GM18907 (cell line): ENCODE data around the gene BTF3.
A peak's percentile ranks its signal among the peaks of the same experiment; 100 is the strongest.
"Not testable (repeated sequence)": the region's sequence is repeated elsewhere in the genome, so short reads cannot be mapped to it uniquely, and the experiment has no call there.

ENCODE experiments used
- ATAC-seq: cut with Tn5 transposase; IDR thresholded peaks from one replicate; pipeline ENCODE4 v1.9.1; 2021; ENCODE audit warnings: mild to moderate bottlenecking, moderate library complexity; ENCODE audit not compliant: unreplicated experiment

BTF3 gene

DNA sequence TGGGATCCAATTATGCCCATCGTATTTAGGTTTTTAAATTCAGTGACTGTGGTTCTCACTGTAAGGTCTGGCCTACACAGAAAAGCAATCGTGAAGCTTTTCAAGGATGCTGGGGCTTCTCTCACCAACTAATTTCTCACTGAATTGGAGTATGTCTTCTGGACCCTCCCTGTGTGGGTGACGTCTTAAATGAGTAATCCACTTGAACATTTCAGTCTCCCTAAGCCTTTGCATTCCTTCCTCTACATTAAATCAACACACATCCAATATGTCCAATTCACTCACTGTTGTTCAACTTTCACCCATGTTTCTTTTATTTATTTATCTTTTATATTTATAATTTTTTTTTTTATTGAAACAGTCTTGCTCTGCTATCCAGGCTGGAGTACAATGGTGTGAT lies 12.5 kb upstream of the BTF3 start:
- no peak for ATAC-seq

DNA sequence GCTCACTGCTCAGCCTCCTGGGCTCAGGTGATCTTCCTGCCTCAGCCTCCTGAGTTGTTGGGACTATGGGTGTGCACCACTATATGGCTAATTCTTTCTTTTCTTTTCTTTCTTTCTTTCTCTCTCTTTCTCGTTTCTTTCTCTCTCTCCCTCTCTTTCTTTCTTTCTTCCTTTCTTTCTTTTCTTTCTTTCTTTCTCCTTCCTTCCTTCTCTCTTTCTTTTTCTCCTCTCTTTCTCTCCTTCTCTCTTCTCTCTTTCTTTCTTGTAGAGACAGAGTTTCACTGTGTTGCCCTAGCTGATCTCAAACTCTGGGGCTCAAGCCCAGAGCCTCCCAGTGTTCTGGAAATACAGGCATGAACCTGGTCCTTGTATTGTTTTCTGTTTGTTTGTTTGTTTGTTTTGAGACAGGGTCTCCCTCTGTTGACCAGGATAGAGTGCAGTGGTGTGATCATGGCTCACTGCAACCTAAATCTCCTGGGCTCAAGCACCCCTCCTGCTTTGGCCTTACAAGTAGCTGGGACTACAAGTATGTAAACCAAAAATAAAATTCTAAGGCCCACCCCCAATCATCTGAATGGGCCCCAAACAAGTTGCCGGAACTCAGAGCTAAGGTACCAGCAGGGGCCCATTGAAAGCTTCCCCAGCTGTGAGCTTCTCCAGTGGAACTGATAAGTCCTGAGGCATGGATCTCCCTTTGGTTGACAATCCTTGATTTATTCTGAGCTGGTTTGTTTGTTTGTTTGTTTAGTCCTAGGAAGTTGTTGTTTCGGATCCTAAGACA lies 11.9 kb upstream of the BTF3 start:
- no peak for ATAC-seq

DNA sequence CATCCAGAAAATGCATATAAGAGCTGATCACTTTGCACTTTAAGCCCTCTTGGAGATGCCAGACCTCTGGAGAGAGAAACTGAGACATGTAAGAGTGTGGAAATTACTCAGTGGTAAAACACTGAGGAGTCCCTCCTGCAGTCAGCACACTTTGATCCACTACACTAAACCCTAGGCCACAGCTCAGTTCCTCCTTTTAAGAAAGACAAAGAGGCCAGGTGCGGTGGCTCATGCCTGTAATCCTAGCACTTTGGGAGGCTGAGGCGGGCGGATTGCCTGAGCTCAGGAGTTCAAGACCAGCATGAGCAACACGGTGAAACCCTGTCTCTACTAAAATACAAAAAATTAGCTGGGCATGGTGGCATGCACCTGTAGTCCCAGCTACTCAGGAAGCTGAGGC lies 11.0 kb upstream of the BTF3 start:
- not testable (repeated sequence) for ATAC-seq

DNA sequence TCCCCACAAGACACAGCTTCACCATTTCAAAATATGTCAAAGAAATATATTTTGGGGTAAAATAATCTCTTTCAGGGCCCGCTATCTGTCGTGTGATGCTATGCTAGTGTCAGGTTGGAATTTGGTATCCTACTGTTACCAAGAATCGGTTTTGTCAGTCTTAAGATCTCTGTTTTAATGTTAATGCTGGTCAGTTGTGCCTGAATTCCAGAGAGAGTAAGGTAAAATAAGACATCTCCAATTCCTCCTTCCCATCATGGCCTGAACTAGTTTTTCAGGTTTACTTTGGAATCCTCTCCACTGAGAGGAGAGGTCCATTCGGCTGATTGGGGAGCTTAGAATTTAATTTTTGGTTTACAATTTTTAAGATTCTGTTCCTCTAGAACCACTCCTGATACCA lies 10.4 kb upstream of the BTF3 start:
- no peak for ATAC-seq

DNA sequence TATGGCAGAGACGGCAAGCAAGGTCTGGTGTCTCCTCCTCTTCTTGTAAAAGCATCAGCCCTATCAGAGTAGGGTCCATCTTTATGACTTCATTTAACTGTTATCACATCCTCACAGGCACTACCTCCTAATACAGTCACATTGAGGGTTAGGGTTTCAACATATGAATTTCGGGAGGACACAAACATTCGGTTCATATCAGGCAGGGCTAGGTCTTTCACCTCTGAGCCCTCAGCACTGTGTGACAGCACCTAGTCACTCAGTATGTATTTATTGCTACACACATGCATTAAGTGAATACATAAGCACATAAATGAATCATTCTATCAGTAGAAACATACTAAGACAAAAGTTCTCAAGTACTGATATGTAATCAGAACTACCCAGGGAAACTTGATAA lies 9.4 kb upstream of the BTF3 start:
- ATAC-seq: no peak

DNA sequence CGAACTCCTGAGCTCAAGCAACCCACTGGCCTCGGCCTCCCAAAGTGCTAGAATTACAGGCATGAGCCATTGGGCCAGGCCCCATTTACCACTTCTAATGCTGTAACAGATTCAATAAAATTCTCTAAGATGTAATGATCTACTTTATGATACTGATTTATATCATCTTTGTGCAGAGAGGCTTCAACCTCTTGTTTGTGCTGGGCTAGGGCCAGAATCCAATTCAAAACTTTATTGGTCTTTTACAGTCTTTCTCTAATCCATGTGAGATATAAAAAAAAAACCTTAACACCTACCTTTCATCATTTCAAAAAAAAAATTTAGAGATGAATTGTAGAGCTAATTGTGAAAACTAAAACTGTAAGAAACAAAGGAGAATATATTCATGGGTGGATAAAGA lies 8.2 kb upstream of the BTF3 start:
- ATAC-seq: no peak

DNA sequence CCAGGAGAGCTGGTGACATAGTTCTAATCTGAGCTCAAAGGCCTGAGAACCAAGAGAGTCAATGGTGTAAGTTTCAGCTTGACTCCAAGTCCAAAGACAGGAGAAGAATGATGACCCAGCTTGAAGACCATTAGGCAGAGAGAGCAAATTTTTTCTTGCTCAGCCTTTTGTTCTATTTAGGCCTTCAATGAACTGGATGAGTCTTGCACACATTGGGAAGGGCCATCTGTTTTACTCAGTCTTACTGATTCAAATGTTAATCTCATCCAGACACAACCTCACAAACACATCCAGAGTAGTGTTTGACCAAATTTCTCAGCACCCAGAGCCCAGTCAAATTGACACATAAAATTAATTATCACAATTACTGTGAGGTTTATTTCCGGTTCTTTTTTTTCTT lies 7.1 kb upstream of the BTF3 start:
- no peak for ATAC-seq

DNA sequence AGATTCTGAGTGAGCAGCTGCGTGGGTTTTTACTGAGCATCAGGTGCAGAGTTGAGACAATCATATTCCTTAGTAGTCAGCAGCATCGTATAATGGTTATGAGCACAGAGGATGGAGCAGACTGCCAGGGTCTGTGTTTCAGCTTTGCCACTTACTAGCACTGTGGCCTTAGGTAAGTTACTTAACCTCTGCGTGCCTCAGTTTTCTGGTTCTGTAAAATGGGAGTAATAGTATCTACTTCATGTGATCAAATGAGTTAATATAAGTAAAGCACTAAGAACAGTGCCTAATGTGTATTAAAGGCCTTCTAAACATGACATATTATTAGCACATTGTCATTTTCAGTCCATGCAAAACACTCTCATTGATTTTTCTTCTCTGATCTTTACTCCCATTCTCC lies 4.8 kb upstream of the BTF3 start:
- ATAC-seq: no peak

DNA sequence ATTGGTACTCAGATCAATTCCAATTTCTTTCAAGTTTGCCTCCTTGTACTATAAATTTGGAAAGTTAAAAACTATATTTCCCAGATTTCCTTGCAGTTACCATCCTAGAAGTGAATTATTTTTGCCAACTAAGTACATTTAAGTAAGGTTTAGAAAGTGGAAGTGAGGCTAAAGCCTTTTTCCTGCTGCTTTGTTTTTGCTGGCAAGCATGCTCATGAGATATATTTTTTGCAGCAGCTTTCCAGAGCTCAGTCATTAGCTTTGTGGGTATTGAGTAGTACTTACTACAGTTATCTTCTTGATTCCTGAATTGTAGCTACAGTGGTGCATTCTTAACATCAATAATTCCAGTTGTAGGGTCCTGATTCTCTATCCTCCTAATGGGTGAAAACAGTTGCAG lies 3.5 kb upstream of the BTF3 start:
- ATAC-seq: no peak

DNA sequence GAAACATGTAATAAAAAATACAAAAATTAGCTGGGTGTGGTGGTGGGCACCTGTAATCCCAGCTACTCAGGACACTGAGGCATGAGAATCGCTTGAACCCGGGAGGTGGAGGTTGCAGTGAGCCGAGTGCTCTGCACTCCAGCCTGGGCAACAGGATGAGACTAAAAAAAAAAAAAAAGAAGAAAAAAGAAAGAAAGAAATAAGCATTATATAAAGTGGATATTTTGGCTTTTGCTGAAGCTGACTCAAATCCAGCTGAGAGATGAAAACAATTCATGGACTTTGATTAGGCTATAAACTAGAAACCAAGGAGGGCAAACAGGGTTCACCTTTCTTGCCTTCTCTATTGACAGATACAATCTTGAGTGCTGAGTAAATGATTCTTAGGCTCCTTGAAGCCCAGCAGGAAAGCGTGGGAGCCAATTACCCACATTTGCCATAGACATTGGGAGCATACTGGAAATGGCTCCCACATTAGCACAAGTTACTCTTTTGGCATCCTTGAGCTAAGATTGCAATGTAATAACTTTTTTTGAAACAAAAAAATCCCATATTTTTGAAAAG lies 2.4 kb upstream of the BTF3 start:
- ATAC-seq: no peak

DNA sequence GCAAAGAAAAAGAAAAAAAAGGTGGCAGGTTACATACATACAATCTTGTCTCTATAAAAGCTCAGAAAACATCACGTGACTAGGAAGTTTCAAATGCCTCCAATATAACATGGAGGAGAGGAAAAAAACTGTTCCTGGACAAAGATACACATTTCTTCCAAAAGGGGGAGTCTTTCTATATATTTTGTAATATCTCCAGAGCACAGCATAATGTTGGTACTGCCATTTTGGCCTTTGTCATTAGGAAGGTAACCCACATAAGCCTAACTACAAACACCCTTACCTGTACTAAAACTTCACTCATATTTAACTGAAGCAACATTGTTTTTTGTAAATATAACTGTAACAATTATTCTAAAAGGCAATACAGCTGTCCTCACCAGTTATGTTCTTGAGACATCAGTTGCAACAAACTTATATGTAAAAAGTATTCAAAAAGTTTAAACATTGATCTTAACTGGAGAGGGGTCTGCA lies 1.2 kb upstream of the BTF3 start:
- ATAC-seq: no peak

DNA sequence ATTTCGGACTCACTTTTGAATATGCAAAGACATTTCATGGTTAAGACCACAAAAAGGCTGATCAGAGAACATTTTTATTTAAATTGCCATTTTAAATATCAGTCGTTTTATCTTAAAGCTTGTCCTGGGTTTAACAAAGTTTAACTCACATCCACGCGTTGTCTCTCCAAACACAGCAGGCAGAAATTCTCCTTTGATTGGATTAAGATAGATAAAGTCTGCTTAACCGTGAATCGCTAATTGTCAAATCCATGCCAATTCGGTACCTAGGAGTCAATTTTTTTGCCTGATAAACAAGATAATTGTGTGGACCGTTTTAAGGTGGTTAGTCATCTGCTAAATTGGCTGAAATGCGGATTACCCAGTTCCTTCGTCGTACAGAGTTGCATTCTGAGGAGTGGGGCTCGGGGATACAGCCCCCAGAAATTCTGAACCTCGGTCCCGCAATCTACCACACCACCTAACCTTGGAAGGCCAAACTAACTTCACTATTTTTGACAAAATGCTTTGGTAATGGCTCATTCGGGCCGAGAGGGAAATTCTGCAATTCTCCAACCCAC lies 665 bp upstream of the BTF3 start:
- ATAC-seq: no peak

DNA sequence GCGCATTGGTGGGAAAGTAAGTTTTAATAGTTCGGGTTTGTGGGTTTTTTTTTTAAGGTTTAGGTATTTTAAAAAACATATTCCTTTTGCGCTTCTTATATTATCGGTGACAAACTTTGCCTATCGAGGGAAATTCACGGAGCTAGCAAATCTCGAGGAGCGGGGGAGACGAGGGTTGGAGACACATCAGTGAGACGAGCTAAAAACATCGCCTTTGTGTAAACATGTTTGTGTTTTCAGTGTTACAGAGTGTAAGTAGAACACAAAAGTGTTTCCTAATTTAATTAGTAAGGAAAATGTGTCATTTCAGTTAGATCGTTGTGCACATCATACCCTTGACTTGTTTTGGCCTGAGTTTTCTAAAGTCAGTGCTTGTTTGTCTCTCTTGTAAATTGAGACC lies 945 bp downstream of the BTF3 start:
- ATAC-seq: no peak

DNA sequence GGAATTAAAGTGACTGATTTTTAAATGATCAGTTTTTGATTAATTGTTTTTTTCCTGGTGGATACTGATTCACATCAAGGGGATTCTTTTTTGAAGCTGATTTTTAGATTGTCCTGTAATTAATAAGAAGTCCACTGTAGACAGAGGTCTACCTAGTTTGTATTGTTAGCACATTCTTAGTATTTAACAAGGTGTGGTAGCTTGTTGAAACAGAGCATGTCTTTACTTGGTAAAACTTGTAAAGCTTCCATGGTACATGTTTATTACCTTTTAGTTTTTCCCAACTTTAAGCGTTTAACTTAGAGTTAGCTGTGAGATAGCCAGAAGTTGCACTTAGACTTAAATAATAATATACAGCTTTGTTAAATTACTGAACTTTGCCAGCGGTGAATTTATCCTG lies 1.5 kb downstream of the BTF3 start:
- no peak for ATAC-seq

DNA sequence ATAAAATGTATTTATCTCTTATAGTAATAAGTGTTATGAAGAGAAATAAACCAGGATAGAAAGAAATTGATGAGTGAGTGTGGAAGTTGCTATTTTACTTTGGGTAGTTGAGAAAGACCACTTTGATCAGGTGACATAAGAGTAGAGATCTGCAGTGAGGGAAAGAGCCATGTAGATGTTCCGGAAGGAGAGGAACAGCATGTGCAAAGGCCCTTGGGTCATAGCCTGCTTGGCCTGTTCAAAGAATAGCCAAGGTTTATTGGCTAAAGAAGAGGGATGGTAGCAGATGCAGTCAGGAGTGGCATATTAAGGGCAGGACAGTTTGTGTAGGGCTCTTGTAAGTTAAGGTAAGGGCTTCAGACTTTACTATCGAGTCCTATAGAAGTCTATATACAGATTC lies 3.2 kb downstream of the BTF3 start:
- no peak for ATAC-seq

DNA sequence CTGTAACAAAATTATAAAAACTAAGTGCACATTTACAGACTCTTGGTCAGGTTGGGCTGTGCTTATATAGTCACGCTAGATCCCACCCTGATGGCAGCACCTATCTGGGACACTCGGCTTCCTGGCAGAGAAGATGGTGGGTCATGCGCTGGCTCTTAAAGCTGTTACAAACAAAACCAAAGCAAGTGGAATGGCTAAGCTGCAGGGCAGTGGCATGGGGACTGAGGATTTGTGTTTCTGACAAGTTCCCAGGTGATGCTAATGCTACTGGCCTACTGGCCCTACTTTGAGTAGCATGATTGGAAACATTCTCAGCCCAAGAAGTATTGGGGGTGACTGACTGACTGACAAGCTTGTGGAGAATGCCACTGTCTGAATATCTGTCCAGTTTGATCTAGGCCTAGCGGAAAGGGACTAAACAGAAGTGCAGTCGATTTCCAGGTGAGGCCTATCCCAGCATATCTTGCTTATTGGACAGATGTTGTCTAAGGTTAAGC lies 8.3 kb downstream of the BTF3 start:
- no peak for ATAC-seq

DNA sequence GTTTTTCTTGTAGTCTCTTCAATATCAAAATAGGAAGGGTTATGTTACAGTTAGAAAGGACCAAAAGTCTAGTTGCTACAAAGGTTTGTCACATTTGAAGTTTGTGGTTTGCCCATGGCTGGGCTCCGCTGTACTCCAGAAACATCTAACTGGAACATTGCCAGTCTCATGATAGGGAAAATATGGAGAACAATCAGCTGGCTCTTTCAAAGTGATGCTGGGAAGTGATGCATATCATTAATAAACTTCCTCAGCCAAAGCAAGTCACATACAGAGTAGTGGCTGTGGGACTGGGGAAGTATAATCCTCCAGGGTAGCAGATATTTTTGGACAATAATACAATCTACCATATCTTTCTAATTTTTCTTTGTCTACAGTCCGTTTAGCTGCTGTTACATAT lies 8.8 kb downstream of the BTF3 start:
- ATAC-seq: no peak

DNA sequence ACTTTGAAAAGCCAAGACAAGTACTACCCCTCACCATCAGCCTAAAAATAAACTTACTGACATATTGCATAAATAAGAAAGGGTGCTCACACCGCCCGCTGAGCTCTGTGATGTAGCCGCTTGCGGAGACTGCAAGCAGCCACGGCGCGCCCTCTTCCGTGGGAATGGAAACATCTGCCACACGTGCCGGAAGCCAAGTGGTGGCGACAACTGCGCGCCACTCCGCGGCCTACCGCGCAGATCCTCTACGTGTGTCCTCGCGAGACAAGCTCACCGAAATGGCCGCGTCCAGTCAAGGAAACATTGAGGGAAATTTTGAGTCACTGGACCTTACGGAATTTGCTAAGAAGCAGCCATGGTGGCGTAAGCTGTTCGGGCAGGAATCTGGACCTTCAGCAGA lies 10.3 kb downstream of the BTF3 start:
- not testable (repeated sequence) for ATAC-seq

DNA sequence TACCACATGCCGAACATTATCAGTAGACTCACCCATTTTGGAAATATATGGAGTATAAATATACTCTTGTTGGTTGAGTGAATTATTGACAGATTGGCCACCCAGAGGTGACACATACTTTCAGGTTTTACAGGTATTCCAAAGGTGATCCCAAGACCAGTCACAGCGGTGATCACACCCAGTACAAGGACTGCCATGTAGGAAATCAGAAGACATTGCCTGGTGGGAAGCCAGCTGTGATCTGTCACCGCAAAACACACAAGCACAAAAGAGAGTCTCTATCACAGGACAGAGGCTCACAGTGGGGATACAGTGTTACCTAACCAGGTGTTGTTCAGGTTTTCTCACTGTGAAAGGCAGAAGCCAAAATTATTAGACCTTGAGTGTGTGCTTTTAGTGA lies 15.8 kb downstream of the BTF3 start:
- ATAC-seq: no peak

DNA sequence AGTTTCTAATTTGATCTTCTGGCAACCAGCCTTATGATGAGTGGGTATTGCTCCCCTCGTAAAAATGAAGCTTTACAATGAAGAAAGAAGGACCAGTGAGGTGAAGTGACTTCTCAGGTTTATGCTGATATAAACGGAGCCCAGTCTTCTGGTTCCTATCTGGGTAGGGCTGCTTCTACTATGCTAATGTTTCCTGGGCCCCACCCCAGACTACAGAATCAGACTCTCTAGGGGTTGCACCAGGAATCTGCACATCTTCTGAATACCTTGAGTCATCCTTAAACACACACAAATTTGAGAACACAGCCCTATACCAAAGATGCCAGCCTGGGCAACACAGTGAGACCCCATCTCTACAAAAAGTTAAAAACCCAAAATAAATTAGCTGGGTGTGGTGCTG lies 16.2 kb downstream of the BTF3 start:
- ATAC-seq: no peak

DNA sequence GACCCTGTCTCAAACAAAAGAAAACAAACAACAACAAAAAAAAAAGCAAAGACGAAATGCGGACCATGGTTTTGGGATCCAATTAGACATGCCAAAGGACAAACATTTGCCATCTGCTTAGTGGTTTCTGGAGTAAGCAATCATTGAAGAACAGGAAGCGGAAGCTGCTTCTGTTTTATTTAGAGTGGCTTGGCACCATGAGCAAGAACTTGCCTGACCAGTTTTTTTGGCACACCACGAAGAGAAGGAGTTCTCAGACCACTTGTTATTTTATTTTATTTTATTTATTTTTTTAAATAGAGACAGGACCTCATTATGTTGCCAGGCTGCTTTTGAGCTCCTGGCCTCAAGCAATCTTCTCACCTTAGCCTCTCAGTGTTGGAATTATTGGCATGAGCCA lies 17.0 kb downstream of the BTF3 start:
- ATAC-seq: no peak

DNA sequence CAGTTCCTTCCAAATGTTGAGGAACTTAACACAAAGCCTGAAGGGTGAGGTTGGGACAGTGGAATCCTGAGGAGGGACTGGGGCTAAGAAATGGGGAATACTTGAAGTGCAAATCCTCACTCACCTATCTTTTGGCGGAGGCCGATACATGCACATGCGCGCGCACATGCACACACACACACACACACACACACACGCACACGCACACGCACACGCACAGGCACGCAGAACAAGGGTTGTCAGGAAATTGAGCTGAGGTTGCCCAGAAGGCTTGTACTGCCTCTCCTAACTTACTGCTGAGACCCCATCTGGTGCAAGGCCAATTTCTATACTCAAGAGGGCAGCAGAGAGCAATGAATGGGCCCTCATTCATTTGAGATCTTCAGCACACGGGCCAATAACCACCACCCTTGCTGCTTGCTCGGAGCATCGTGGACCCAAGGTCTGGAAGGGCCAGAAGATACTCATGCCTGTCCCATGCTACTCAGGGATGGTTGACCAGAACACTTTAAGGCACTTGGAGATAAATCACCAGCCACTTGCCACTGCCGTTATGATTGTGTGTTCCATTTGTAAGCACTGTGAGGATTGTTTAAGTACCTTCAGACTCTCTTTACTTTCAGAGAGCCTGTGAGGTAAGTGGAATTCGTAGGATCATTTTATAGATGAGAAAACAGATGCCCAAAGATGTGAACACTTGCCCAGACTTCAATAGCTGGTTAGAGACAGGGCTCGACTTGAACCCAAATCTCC lies 21.5 kb downstream of the BTF3 start:
- peak; percentile 95 for ATAC-seq
